ENCODE data around the gene CEACAM18. TPM values are rescaled to one million over a fixed set of nuclear protein-coding genes. Genes with fewer than 3 reads are reported as not detected.
A peak's percentile ranks its signal among the peaks of the same experiment; 100 is the strongest.

CEACAM18 gene
- polyA plus RNA-seq, 2 of the 4 experiments (the other 2 are of a cell fraction) = not detected

- POLR2A ChIA-PET = no interaction called here
- Histone ChIP-seq H3K27ac (no peak overlapping the region), H3K4me2 (no peak overlapping the region), H3K9me3 (no peaks in the 10 kb centered on the region; the same call in 2 of the 3 replicates), H3K4me3 (no peak overlapping the region), H3K4me1 (no peaks in the 10 kb centered on the region)
- CTCF ChIA-PET = interaction anchor here (0.6 kb wide), 2 partner anchors 102 to 151 kb away, joined by 3 to 4 read pairs; no protein-coding TSS in a partner anchor
- TF ChIP-seq ELK1 (IDR thresholded peaks at IDR 0.05; ENCODE audit: low read depth, low read length) = no peak
- TF ChIP-seq KDM5A (IDR thresholded peaks at IDR 0.05) = no peak
- TF ChIP-seq PBX3 (IDR thresholded peaks at IDR 0.05) = no peak
- no peak for TF ChIP-seq GATA3 (IDR thresholded peaks at IDR 0.05; ENCODE audit: borderline replicate concordance)
- no peak for TF ChIP-seq ATOH8 (CRISPR knock-in tag; IDR thresholded peaks at IDR 0.05; ENCODE audit: low read depth)
- TF ChIP-seq POLR2A (IDR thresholded peaks at IDR 0.05; ENCODE audit: low read length) = no peak
- TF ChIP-seq CEBPB (IDR thresholded peaks at IDR 0.05) = no peak
- TF ChIP-seq PHF8 (IDR thresholded peaks at IDR 0.05; ENCODE audit: borderline replicate concordance, low read depth) = no peak
- TF ChIP-seq USF2 (IDR thresholded peaks at IDR 0.05) = no peak
- no peak for TF ChIP-seq HDAC2 (IDR thresholded peaks at IDR 0.05)
- TF ChIP-seq NPAS2 (CRISPR knock-in tag; IDR thresholded peaks at IDR 0.05; ENCODE audit: borderline replicate concordance) = no peak
- no peak for TF ChIP-seq RARB (CRISPR knock-in tag; IDR thresholded peaks at IDR 0.05)
- TF ChIP-seq SMC3 (IDR thresholded peaks at IDR 0.05) = no peak
- no peak for TF ChIP-seq MAX (IDR thresholded peaks at IDR 0.05)
- TF ChIP-seq NR3C1 (IDR thresholded peaks at IDR 0.05) = no peak
- no peak for TF ChIP-seq CTCF (IDR thresholded peaks at IDR 0.05)
- TF ChIP-seq FOSB (CRISPR knock-in tag; IDR thresholded peaks at IDR 0.05) = no peak
- WGBS (ENCODE audit: missing lambda C conversion rate) = 2% methylated on average over 7 of the region's 7 CpGs
- DNase-seq (ENCODE audit: low read depth in 1 of 2, low spot score in 1 of 2) = no peak
- ATAC-seq = no peak
- no peak for FAIRE-seq
Measured at GRCh38 chr19:51509823-51510660, 31.7 kb downstream of the CEACAM18 start.

GRCh38 chr19:51511353-51511752, 33.0 kb downstream of the CEACAM18 start:
- FAIRE-seq (no peak), ATAC-seq (peak in 1 of 2 experiments; percentile 55; a peak in 2 of 6 replicates), DNase-seq (ENCODE audit: low read depth in 1 of 2, low spot score in 1 of 2) (peak in 1 of 2 experiments; percentile 19)
- H3K9me3 ChIP-seq = no peaks in the 10 kb centered on the region; the same call in 2 of the 3 replicates
- ChIA-PET POLR2A (no interaction called here), CTCF (no interaction called here)
- H3K27ac ChIP-seq = no peak overlapping the region
- H3K4me3 ChIP-seq = no peak overlapping the region
- H3K4me2 ChIP-seq = no peak overlapping the region
- no peak for TF ChIP-seq CTCF (IDR thresholded peaks at IDR 0.05)
- no peak for TF ChIP-seq HOXB13 (CRISPR knock-in tag; IDR thresholded peaks at IDR 0.05; ENCODE audit: low read depth)
- TF ChIP-seq ATOH8 (CRISPR knock-in tag; IDR thresholded peaks at IDR 0.05; ENCODE audit: low read depth) = no peak
- no peak for TF ChIP-seq MAX (IDR thresholded peaks at IDR 0.05)
- TF ChIP-seq PHF8 (IDR thresholded peaks at IDR 0.05; ENCODE audit: borderline replicate concordance, low read depth) = no peak
- TF ChIP-seq USF2 (IDR thresholded peaks at IDR 0.05) = no peak
- TF ChIP-seq E2F6 (IDR thresholded peaks at IDR 0.05; ENCODE audit: borderline replicate concordance, low read depth) = no peak
- H3K4me1 ChIP-seq = no peaks in the 10 kb centered on the region
- WGBS (ENCODE audit: missing lambda C conversion rate) = 2% methylated on average over 6 of the region's 6 CpGs
